Uterus (tissue), 4 donors: ENCODE results near the gene ANAPC4. TPM values are rescaled to one million over a fixed set of nuclear protein-coding genes. Genes with fewer than 3 reads are reported as not detected.

Source experiments
- DNase-seq, 2 donors: peaks; one replicate each; pipeline ENCODE4 v3.0.0-alpha.2; 2019 to 2020
- H3K27ac ChIP-seq, 2 donors: fragments of 200-600 bp; sonication (generic); 1 replicate in 1 of 2; 2 replicates in 1 of 2; pipeline ENCODE4 v1.5.1; 2016 to 2018
- H3K27me3 ChIP-seq, 2 donors: fragments of 200-600 bp; sonication (generic); one replicate each; pipeline ENCODE4 v1.5.1; 2018 to 2019; ENCODE audit warnings: control low read depth in 1 of 2
- H3K36me3 ChIP-seq, 2 donors: fragments of 200-600 bp; sonication (generic); one replicate each; pipeline ENCODE4 v1.5.1; 2019; ENCODE audit warnings: control low read depth in 1 of 2
- H3K4me1 ChIP-seq, 2 donors: fragments of 200-600 bp; sonication (generic); one replicate each; pipeline ENCODE4 v1.5.1; 2018 to 2019; ENCODE audit warnings: control low read depth in 1 of 2
- H3K4me3 ChIP-seq, 2 donors: fragments of 200-600 bp; sonication (generic); 1 replicate in 1 of 2; 2 replicates in 1 of 2; pipeline ENCODE4 v1.5.1; 2018 to 2019; ENCODE audit warnings: mild to moderate bottlenecking in 1 of 2
- H3K9me3 ChIP-seq, 2 donors: fragments of 200-600 bp; sonication (generic); one replicate each; pipeline ENCODE4 v1.5.1; 2019; ENCODE audit warnings: control low read depth in 1 of 2
- POLR2A ChIP-seq, 2 donors: fragments of 450-650 bp; IDR thresholded peaks; one replicate each; pipeline ENCODE4 v1.6.1; 2016; ENCODE audit warnings: antibody characterized with exemption in 2 of 2, mild to moderate bottlenecking in 1 of 2, moderate library complexity in 1 of 2
- intact Hi-C: fragments of 100-400 bp; cut with DNase I; formaldehyde crosslinking; loops from one replicate; pipeline ENCODE4 v1.15.1; 2023; ENCODE audit warnings: low total_unique reads
- total RNA-seq, 4 donors: library from RNA; depleted of rRNA in 3 of 4; stranded (reverse); fragments of >200 nt in 3 of 4; gene quantifications; one replicate each; pipeline versions ENCODE4 v1.1.0 to v1.2.4, GENCODE V29; 2014 to 2023
- TF ChIP-seq, protein P1 (sequence below), 4 experiments: fragments of 200-600 bp in 2 of 4; fragments of 450-650 bp in 2 of 4; sonication (generic) in 2 of 4; IDR thresholded peaks; one replicate each; pipeline ENCODE4 v1.5.1; 2016 to 2019; ENCODE audit warnings: antibody characterized with exemption in 4 of 4, mild to moderate bottlenecking in 2 of 4, moderate library complexity in 1 of 4
- donor health status: DM: yes; HTN: yes; CAD: no.

Gene ANAPC4
- total RNA-seq, 4 donors from 2014 or later = 40.0 to 70.5 (median 55.5) TPM

DNA sequence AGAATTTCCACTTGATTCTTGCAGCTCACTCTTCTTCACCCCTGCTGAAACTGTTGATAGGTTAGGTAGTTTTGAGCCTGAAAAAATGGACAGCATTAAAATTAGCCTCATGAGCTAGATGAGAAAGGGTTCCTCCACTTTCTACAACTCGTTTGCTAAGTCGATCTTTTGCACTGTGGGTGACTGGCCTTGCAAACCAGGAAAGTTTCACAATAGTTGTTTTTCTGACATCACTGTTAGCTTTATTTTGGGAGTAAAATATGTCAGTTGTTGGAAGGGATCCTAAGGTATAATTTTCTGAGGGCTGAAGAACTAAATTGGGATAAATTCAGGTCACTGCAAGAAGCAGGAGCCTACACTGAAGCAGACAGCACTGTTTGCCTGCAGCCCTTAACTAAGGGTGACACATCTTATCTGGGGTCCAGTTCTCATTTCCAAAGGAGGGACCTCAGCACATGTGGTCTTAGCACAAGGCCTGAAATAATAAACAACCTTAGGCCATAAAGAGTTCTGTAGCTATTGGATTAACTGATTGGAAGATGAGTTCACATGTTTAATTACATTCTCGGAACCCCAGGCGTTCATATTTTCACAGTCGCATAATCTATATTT, 29.1 kb downstream of the ANAPC4 start:
- TF ChIP-seq, protein P1, sequence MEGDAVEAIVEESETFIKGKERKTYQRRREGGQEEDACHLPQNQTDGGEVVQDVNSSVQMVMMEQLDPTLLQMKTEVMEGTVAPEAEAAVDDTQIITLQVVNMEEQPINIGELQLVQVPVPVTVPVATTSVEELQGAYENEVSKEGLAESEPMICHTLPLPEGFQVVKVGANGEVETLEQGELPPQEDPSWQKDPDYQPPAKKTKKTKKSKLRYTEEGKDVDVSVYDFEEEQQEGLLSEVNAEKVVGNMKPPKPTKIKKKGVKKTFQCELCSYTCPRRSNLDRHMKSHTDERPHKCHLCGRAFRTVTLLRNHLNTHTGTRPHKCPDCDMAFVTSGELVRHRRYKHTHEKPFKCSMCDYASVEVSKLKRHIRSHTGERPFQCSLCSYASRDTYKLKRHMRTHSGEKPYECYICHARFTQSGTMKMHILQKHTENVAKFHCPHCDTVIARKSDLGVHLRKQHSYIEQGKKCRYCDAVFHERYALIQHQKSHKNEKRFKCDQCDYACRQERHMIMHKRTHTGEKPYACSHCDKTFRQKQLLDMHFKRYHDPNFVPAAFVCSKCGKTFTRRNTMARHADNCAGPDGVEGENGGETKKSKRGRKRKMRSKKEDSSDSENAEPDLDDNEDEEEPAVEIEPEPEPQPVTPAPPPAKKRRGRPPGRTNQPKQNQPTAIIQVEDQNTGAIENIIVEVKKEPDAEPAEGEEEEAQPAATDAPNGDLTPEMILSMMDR (IDR thresholded peaks at IDR 0.05) = no peak
- TF ChIP-seq POLR2A (IDR thresholded peaks at IDR 0.05) = no peak
- H3K9me3 ChIP-seq = no peaks in the 10 kb centered on the region
- H3K4me3 ChIP-seq = no peak overlapping the region
- peak overlapping the region; percentile 52 to 59 for H3K27ac ChIP-seq
- intact Hi-C loops = no loop called here
- H3K4me1 ChIP-seq = no peaks in the 10 kb centered on the region
- H3K36me3 ChIP-seq = no peaks in the 10 kb centered on the region
- no peaks in the 10 kb centered on the region for H3K27me3 ChIP-seq
- peak in 1 of 2 donors; percentile 24 for DNase-seq

- DNase-seq = no peak
- TF ChIP-seq, protein P1 (IDR thresholded peaks at IDR 0.05) = no peak
- no peak for TF ChIP-seq POLR2A (IDR thresholded peaks at IDR 0.05)
- no peaks in the 10 kb centered on the region for H3K4me1 ChIP-seq
- intact Hi-C loops = no loop called here
- no peak overlapping the region for H3K4me3 ChIP-seq
- no peaks in the 10 kb centered on the region for H3K27me3 ChIP-seq
- H3K9me3 ChIP-seq = no peaks in the 10 kb centered on the region
- H3K27ac ChIP-seq = no peak overlapping the region
- H3K36me3 ChIP-seq = no peaks in the 10 kb centered on the region
Measured at GRCh38 chr4:25410820-25411529, 33.9 kb downstream of the ANAPC4 start.

DNA sequence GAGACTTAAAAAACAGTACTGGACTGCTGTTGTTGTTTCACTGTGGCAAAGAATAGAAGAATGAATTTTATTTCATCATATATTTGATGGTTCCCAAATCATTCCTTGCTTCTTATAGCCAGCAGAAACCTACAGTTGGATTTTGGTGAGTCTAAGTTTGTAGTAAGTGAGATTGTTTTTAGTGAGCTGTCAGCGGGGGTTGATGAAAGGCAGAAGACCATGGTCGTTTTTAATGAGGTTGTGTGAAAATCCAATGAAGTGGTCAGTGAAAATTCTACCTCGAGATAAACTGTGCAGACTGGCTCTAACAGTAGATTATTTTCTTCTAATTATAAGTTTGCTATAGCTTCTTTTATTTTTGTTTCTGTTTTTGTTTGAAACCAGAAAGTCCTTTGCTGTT, 36.2 kb downstream of the ANAPC4 start:
- Histone ChIP-seq H3K9me3 (no peaks in the 10 kb centered on the region), H3K4me3 (no peak overlapping the region), H3K4me1 (no peaks in the 10 kb centered on the region), H3K36me3 (no peaks in the 10 kb centered on the region), H3K27me3 (no peaks in the 10 kb centered on the region), H3K27ac (no peak overlapping the region)
- TF ChIP-seq POLR2A (IDR thresholded peaks at IDR 0.05) = no peak
- TF ChIP-seq, protein P1 (IDR thresholded peaks at IDR 0.05) = no peak
- DNase-seq = no peak
- intact Hi-C loops = no loop called here

- H3K36me3 ChIP-seq = no peaks in the 10 kb centered on the region
- peaks cover 0 to 3% of the 10 kb centered on the region in 2 donors for H3K4me1 ChIP-seq
- H3K27me3 ChIP-seq = no peaks in the 10 kb centered on the region
- TF ChIP-seq POLR2A (IDR thresholded peaks at IDR 0.05) = no peak
- TF ChIP-seq, protein P1 (IDR thresholded peaks at IDR 0.05) = no peak
- H3K4me3 ChIP-seq = no peak overlapping the region
- H3K9me3 ChIP-seq = no peaks in the 10 kb centered on the region
- intact Hi-C loops = no loop called here
- no peak for DNase-seq
- H3K27ac ChIP-seq = no peak overlapping the region
Measured at GRCh38 chr4:25417014-25417413, 40.0 kb downstream of the ANAPC4 start.

DNA sequence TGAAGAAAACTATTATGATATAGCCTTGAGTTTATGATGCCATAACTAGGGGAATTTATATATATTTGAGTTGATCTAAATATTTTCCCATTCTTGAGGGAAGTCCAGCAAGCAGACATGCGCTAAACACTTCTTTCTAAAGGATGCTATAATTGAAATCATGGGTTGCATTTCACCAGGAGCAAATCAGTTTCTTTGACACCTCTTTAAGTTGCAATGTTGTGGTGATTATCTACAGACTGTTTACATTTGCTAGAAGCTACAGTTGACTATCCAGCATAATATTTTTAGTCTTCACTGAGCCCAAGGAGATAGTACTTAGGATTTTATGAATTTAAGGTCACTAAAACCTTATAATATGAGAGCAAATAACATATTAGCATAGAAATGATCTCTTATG, 43.9 kb downstream of the ANAPC4 start:
- Histone ChIP-seq H3K4me3 (no peak overlapping the region), H3K9me3 (no peaks in the 10 kb centered on the region), H3K36me3 (no peaks in the 10 kb centered on the region), H3K27ac (no peak overlapping the region), H3K4me1 (peaks cover 0 to 3% of the 10 kb centered on the region in 2 donors), H3K27me3 (no peaks in the 10 kb centered on the region)
- no peak for DNase-seq
- TF ChIP-seq, protein P1 (IDR thresholded peaks at IDR 0.05) = no peak
- TF ChIP-seq POLR2A (IDR thresholded peaks at IDR 0.05) = no peak
- intact Hi-C loops = no loop called here
